Measurements from ENCODE around the gene MSH3.

Gene MSH3

GRCh38 chr5:80756292-80756691 lies 101.8 kb downstream of the MSH3 start:
- H3K9ac ChIP-seq (ENCODE audit: low read length) = no peak overlapping the region

DNA sequence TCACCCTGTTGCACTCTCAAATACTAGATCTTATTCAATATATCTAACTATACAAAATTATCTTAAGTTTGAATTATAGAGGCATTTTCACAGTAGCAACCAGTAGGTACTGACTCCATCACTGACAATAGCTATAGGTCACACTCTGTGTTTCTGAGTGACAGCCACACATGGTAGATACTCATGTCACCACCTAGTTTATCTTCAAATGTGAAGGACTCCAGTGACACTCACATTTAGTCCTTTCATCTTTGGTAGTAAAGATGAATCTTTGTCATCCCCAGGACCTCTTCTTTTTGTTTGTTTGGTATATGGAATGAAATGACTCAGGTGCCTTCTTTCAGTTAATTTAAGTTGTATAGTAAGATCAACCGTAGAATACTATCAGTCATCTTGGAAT lies 102.8 kb downstream of the MSH3 start:
- Histone ChIP-seq H3K27me3 (ENCODE audit: low read depth, low read length) (no peaks in the 10 kb centered on the region), H3K9me3 (ENCODE audit: insufficient read depth, low read length) (peaks cover 3% of the 10 kb centered on the region; the same call in 1 of the 2 replicates), H3K4me2 (ENCODE audit: low read length) (no peak overlapping the region), H3K9ac (ENCODE audit: low read length) (no peak overlapping the region), H3K4me3 (ENCODE audit: low read length) (no peak overlapping the region), H3K36me3 (replicated peaks; ENCODE audit: low read depth, low read length) (peaks cover 8% of the 10 kb centered on the region), H3K79me2 (ENCODE audit: low read length) (no peaks in the 10 kb centered on the region), H3K27ac (ENCODE audit: low read length) (no peak overlapping the region), H2AFZ (ENCODE audit: low read depth, low read length) (no peak overlapping the region), H4K20me1 (ENCODE audit: insufficient read depth, low read length) (peaks cover 27% of the 10 kb centered on the region), H3K4me1 (ENCODE audit: low read length) (peaks cover 18% of the 10 kb centered on the region)
- no peak for TF ChIP-seq EZH2phosphoT487 (IDR thresholded peaks at IDR 0.05; ENCODE audit: low read depth)
- TF ChIP-seq CTCF (IDR thresholded peaks at IDR 0.05; ENCODE audit: low read depth, low read length) = no peak

More at GRCh38 chr5:80756292-80756691, 101.8 kb downstream of the MSH3 start:
- peaks cover 10% of the 10 kb centered on the region for H3K36me3 ChIP-seq (replicated peaks; ENCODE audit: low read depth, low read length)
- H3K4me1 ChIP-seq (ENCODE audit: low read length) = peaks cover 18% of the 10 kb centered on the region
- no peak overlapping the region for H3K4me2 ChIP-seq (ENCODE audit: low read length)
- H3K4me3 ChIP-seq (ENCODE audit: low read length) = no peak overlapping the region
- H4K20me1 ChIP-seq (ENCODE audit: insufficient read depth, low read length) = peaks cover 27% of the 10 kb centered on the region
- no peak overlapping the region for H3K27ac ChIP-seq (ENCODE audit: low read length)
- H3K9me3 ChIP-seq (ENCODE audit: insufficient read depth, low read length) = peaks cover 3% of the 10 kb centered on the region; the same call in 1 of the 2 replicates
- no peak overlapping the region for H2AFZ ChIP-seq (ENCODE audit: low read depth, low read length)
- H3K79me2 ChIP-seq (ENCODE audit: low read length) = no peaks in the 10 kb centered on the region
- no peak for TF ChIP-seq EZH2phosphoT487 (IDR thresholded peaks at IDR 0.05; ENCODE audit: low read depth)
- no peak for TF ChIP-seq CTCF (IDR thresholded peaks at IDR 0.05; ENCODE audit: low read depth, low read length)
- H3K27me3 ChIP-seq (ENCODE audit: low read depth, low read length) = no peaks in the 10 kb centered on the region

- H3K27me3 ChIP-seq (ENCODE audit: low read depth, low read length) = no peaks in the 10 kb centered on the region
- no peaks in the 10 kb centered on the region for H3K9me3 ChIP-seq (ENCODE audit: insufficient read depth, low read length)
- TF ChIP-seq EZH2phosphoT487 (IDR thresholded peaks at IDR 0.05; ENCODE audit: low read depth) (no peak), CTCF (IDR thresholded peaks at IDR 0.05; ENCODE audit: low read depth, low read length) (no peak)
- H3K4me1 ChIP-seq (ENCODE audit: low read length) = peaks cover 13% of the 10 kb centered on the region
- no peak overlapping the region for H3K4me2 ChIP-seq (ENCODE audit: low read length)
- H3K4me3 ChIP-seq (ENCODE audit: low read length) = no peak overlapping the region
- no peaks in the 10 kb centered on the region for H3K79me2 ChIP-seq (ENCODE audit: low read length)
- no peak overlapping the region for H3K9ac ChIP-seq (ENCODE audit: low read length)
- H4K20me1 ChIP-seq (ENCODE audit: insufficient read depth, low read length) = peaks cover 16% of the 10 kb centered on the region
- no peak overlapping the region for H3K27ac ChIP-seq (ENCODE audit: low read length)
- H2AFZ ChIP-seq (ENCODE audit: low read depth, low read length) = no peak overlapping the region
- H3K36me3 ChIP-seq (replicated peaks; ENCODE audit: low read depth, low read length) = peaks cover 4% of the 10 kb centered on the region
Observed at GRCh38 chr5:80759866-80760577, 105.6 kb downstream of the MSH3 start.

- Histone ChIP-seq H3K4me2 (ENCODE audit: low read length) (no peak overlapping the region), H3K4me1 (ENCODE audit: low read length) (peaks cover 6% of the 10 kb centered on the region), H3K27ac (ENCODE audit: low read length) (no peak overlapping the region), H3K9ac (ENCODE audit: low read length) (no peak overlapping the region), H3K79me2 (ENCODE audit: low read length) (no peaks in the 10 kb centered on the region), H3K36me3 (replicated peaks; ENCODE audit: low read depth, low read length) (peaks cover 4% of the 10 kb centered on the region), H3K27me3 (ENCODE audit: low read depth, low read length) (no peaks in the 10 kb centered on the region), H3K9me3 (ENCODE audit: insufficient read depth, low read length) (no peaks in the 10 kb centered on the region), H4K20me1 (ENCODE audit: insufficient read depth, low read length) (peaks cover 9% of the 10 kb centered on the region), H2AFZ (ENCODE audit: low read depth, low read length) (no peak overlapping the region), H3K4me3 (ENCODE audit: low read length) (no peak overlapping the region)
- TF ChIP-seq CTCF (IDR thresholded peaks at IDR 0.05; ENCODE audit: low read depth, low read length) (no peak), EZH2phosphoT487 (IDR thresholded peaks at IDR 0.05; ENCODE audit: low read depth) (no peak)
Observed at GRCh38 chr5:80760680-80761079, 106.2 kb downstream of the MSH3 start.

Measured in OCI-LY3 (cell line).